Natural killer cell (primary cell): ENCODE measurements around the gene HPS5. TPM values are rescaled to one million over a fixed set of nuclear protein-coding genes. Genes with fewer than 3 reads are reported as not detected.

Source experiments
- ATAC-seq, 3 donors: fragments of 150-1000 bp in 2 of 3; fragments of 200-7000 bp in 1 of 3; cut with Tn5 transposase; 1 replicate in 1 of 3; 2 replicates in 2 of 3; pipeline ENCODE4 v1.10.0; 2021; ENCODE audit warnings: mild to moderate bottlenecking in 2 of 3, moderate library complexity in 2 of 3
- DNase-seq, 2 donors: peaks; one replicate each; pipeline versions ENCODE4 v3.0.0 to v3.0.0-alpha.2; 2013 to 2021; ENCODE audit warnings: mixed read lengths in 1 of 2
- H3K27ac ChIP-seq: one replicate; pipeline ENCODE4 v1.5.1; 2013; ENCODE audit warnings: mild to moderate bottlenecking, low read length
- H3K27me3 ChIP-seq: one replicate; pipeline ENCODE4 v1.6.1; 2013; ENCODE audit warnings: low read length; ENCODE audit not compliant: control insufficient read depth, insufficient read depth
- H3K36me3 ChIP-seq: one replicate; pipeline ENCODE4 v1.6.1; 2013; ENCODE audit warnings: low read length; ENCODE audit not compliant: control insufficient read depth, insufficient read depth
- H3K4me1 ChIP-seq: one replicate; pipeline ENCODE4 v1.6.1; 2013; ENCODE audit warnings: low read length; ENCODE audit not compliant: control insufficient read depth, insufficient read depth
- H3K4me3 ChIP-seq: one replicate; pipeline ENCODE4 v1.5.1; 2013; ENCODE audit warnings: low read length
- H3K9me3 ChIP-seq: one replicate; pipeline ENCODE4 v1.6.1; 2013; ENCODE audit warnings: low read length; ENCODE audit not compliant: control insufficient read depth, insufficient read depth
- H3K27ac Mint-ChIP-seq, 2 donors: one replicate each; pipeline ENCODE4 v1.8.0; 2022; ENCODE audit warnings: mild to moderate bottlenecking in 2 of 2, mixed read lengths in 2 of 2, moderate library complexity in 1 of 2
- H3K27me3 Mint-ChIP-seq, 2 donors: one replicate each; pipeline ENCODE4 v1.8.0; 2022; ENCODE audit warnings: low read depth in 2 of 2, mixed read lengths in 2 of 2
- H3K36me3 Mint-ChIP-seq: one replicate; pipeline ENCODE4 v1.8.0; 2022; ENCODE audit warnings: mixed read lengths
- H3K4me1 Mint-ChIP-seq, 2 donors: one replicate each; pipeline ENCODE4 v1.8.0; 2022; ENCODE audit warnings: mixed read lengths in 2 of 2
- H3K4me3 Mint-ChIP-seq: one replicate; pipeline ENCODE4 v1.8.0; 2022; ENCODE audit warnings: mild to moderate bottlenecking, moderate library complexity, mixed read lengths
- H3K9me3 Mint-ChIP-seq, 2 donors: one replicate each; pipeline ENCODE4 v1.8.0; 2022; ENCODE audit warnings: mixed read lengths in 2 of 2
- WGBS: methylation state at CpG from one replicate; pipeline ENCODE4 v1.1.7; 2013; ENCODE audit warnings: missing lambda C conversion rate; ENCODE audit not compliant: insufficient coverage; 5-methylcytosine and 5-hydroxymethylcytosine counted together
- intact Hi-C: fragments of 100-400 bp; cut with micrococcal nuclease; formaldehyde crosslinking; loops from one replicate; pipeline ENCODE4 v1.14.2; 2022
- total RNA-seq, 4 donors: library from RNA; stranded (reverse); fragments of 120-200 nt in 1 of 4; gene quantifications; one replicate each; pipeline versions ENCODE4 v1.2.3 to v1.2.4, GENCODE V29; 2013 to 2022
- TF ChIP-seq, protein P1 (sequence below): fragments of 200-600 bp; IDR thresholded peaks from one replicate; pipeline ENCODE4 v1.8.0; 2022; ENCODE audit warnings: antibody characterized with exemption

HPS5 gene
- total RNA-seq, 3 donors from 2014 or later (not counting 1 experiment from before 2014, with no cell fraction given): 11.5 to 14.5 (median 14.0) TPM

DNA sequence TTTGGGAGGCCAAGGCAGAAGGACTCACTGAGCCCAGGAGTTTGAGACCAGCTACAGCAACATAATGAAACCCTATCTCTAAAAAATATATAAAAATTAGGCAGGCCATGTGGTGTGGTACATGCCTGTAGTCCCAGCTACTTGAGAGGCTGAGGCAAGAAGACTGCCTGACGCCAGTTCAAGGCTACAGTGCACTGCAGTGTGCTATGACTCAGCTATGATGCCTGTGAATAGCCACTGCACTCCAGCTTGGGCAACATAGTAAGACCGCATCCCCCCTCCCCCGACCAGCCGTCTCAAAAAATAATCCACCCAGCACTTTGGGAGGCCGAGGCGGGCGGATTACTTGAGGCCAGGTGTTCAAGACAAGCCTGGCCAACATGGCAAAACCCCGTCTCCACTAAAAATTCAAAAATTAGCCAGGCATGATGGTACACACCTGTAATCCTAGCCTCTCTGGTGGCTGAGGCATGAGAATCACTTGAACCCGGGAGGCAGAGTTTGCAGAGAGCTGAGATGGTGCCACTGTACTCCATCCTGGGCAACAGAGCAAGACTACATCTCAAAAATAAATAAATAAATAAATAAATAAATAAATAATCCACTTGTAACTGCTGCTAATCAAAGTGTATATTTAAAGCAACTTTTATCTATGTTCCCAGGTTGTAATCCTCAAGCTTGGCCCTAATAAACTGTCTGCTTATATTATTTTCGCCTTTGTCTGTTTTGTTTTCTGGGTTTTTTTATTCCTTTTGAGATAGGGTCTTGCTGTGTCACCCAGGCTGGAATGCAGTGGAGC lies 7.8 kb downstream of the HPS5 start:
- H3K4me1 Mint-ChIP-seq: peaks cover 0 to 10% of the 10 kb centered on the region in 2 donors
- Histone ChIP-seq H3K36me3 (peaks cover 28% of the 10 kb centered on the region), H3K4me1 (no peaks in the 10 kb centered on the region), H3K27ac (no peak overlapping the region), H3K4me3 (no peak overlapping the region), H3K27me3 (no peaks in the 10 kb centered on the region), H3K9me3 (no peaks in the 10 kb centered on the region)
- no peak overlapping the region for H3K4me3 Mint-ChIP-seq
- no peaks in the 10 kb centered on the region for H3K36me3 Mint-ChIP-seq
- 96% methylated on average over 10 of the region's 10 CpGs for WGBS
- TF ChIP-seq, protein P1, sequence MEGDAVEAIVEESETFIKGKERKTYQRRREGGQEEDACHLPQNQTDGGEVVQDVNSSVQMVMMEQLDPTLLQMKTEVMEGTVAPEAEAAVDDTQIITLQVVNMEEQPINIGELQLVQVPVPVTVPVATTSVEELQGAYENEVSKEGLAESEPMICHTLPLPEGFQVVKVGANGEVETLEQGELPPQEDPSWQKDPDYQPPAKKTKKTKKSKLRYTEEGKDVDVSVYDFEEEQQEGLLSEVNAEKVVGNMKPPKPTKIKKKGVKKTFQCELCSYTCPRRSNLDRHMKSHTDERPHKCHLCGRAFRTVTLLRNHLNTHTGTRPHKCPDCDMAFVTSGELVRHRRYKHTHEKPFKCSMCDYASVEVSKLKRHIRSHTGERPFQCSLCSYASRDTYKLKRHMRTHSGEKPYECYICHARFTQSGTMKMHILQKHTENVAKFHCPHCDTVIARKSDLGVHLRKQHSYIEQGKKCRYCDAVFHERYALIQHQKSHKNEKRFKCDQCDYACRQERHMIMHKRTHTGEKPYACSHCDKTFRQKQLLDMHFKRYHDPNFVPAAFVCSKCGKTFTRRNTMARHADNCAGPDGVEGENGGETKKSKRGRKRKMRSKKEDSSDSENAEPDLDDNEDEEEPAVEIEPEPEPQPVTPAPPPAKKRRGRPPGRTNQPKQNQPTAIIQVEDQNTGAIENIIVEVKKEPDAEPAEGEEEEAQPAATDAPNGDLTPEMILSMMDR: no peak
- DNase-seq: no peak
- no peak for ATAC-seq
- H3K27me3 Mint-ChIP-seq: no peaks in the 10 kb centered on the region
- H3K9me3 Mint-ChIP-seq: no peaks in the 10 kb centered on the region
- H3K27ac Mint-ChIP-seq: no peak overlapping the region
- intact Hi-C loops: no loop called here

DNA sequence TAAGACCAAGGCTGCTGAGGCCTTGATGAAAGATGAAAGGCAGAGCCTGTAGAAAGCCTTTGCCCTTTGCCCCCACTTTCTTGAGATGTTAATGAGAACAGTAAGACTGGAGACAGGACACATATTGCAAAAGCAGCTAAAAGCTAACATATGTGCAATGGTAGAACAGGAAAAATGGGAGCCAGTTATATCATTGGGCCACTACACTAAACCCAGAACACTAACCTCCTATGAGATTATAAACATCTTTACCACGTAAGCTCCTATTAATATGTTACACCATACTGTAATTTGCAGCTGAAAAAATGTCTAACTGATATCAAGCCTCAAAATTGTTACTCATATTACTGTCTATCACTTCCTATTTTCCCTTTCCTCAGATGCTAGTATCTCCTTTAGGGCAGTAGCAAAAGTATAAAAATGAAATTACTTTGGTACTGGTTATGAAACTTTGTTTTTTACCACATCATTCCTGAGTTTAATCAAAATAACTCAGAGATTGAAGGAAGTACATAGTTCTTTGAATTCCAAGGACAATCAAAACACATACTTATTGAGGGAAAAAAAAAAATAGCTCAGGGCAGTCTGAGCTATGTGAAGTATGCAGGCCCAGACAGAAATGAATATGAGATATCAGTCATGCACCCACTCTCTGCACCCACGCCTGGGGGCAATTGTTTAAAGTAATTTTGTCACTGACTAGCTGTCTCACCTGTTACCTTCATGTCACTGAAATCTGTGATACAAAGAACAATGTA lies 9.1 kb downstream of the HPS5 start:
- Mint-ChIP-seq H3K27ac (no peak overlapping the region), H3K27me3 (no peaks in the 10 kb centered on the region), H3K36me3 (no peaks in the 10 kb centered on the region), H3K4me3 (no peak overlapping the region), H3K9me3 (no peaks in the 10 kb centered on the region), H3K4me1 (peaks cover 0 to 7% of the 10 kb centered on the region in 2 donors)
- 74% methylated on average over 2 of the region's 2 CpGs for WGBS
- Histone ChIP-seq H3K27ac (no peak overlapping the region), H3K27me3 (no peaks in the 10 kb centered on the region), H3K4me3 (no peak overlapping the region), H3K9me3 (no peaks in the 10 kb centered on the region), H3K4me1 (no peaks in the 10 kb centered on the region), H3K36me3 (peaks cover 40% of the 10 kb centered on the region)
- TF ChIP-seq, protein P1: no peak
- intact Hi-C loops: no loop called here
- DNase-seq (no peak), ATAC-seq (no peak)

DNA sequence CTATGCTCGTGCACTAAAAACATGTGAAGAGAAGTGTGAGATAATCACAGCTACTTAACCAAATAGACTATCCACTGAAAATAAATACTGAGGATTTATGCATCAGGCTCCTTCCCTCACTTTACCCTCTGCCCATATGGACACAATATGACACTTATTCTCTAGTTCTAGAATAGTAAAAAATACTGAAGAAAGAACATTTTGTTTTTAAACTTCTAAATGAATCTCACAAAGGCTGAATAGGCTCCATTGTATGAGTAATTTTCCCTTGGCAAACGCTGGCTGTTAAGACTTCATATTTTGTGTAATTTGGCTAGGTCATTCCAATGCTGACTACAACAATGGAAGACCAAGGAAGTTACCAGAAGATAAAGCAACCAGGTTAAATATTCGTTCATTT lies 9.9 kb downstream of the HPS5 start:
- H3K9me3 ChIP-seq: no peaks in the 10 kb centered on the region
- intact Hi-C loops: no loop called here
- H3K36me3 ChIP-seq: peaks cover 47% of the 10 kb centered on the region
- TF ChIP-seq, protein P1: no peak
- no peak overlapping the region for H3K4me3 Mint-ChIP-seq
- DNase-seq (no peak), ATAC-seq (no peak)
- WGBS: 100% methylated on average over 3 of the region's 3 CpGs
- H3K36me3 Mint-ChIP-seq: peaks cover 2% of the 10 kb centered on the region
- H3K27ac Mint-ChIP-seq: no peak overlapping the region
- no peaks in the 10 kb centered on the region for H3K4me1 ChIP-seq
- H3K27ac ChIP-seq: no peak overlapping the region
- H3K9me3 Mint-ChIP-seq: no peaks in the 10 kb centered on the region
- no peak overlapping the region for H3K4me3 ChIP-seq
- no peaks in the 10 kb centered on the region for H3K27me3 ChIP-seq
- peaks cover 0 to 7% of the 10 kb centered on the region in 2 donors for H3K4me1 Mint-ChIP-seq
- no peaks in the 10 kb centered on the region for H3K27me3 Mint-ChIP-seq
